ENCODE data around the gene GH1.

GH1 gene

GRCh38 chr17:63955232-63955631, 36.6 kb upstream of the GH1 start:
- Histone ChIP-seq H3K79me2 (ENCODE audit: control insufficient read depth, low read length) (no peaks in the 10 kb centered on the region), H3K9me3 (ENCODE audit: control insufficient read depth, insufficient read depth, low read length) (no peaks in the 10 kb centered on the region), H3K4me1 (ENCODE audit: control insufficient read depth, low read length) (peaks cover 19% of the 10 kb centered on the region), H3K27ac (ENCODE audit: low read depth, low read length) (no peak overlapping the region), H3K4me2 (ENCODE audit: low read length) (0 out of 2 replicates have a peak overlapping the region, but pooled peaks have one; percentile 74), H3K36me3 (ENCODE audit: control insufficient read depth, low read length) (no peaks in the 10 kb centered on the region), H3K9me2 (replicated peaks; ENCODE audit: control insufficient read depth, low read length) (no peaks in the 10 kb centered on the region), H4K20me1 (ENCODE audit: control insufficient read depth, insufficient read depth, low read depth, low read length) (no peaks in the 10 kb centered on the region), H3K4me3 (ENCODE audit: low read length) (no peak overlapping the region), H3F3A (ENCODE audit: control insufficient read depth, insufficient read depth) (peaks cover 5% of the 10 kb centered on the region; the same call in 1 of the 2 replicates), H3K27me3 (ENCODE audit: control insufficient read depth, low read length) (peaks cover 3% of the 10 kb centered on the region; the same call in 1 of the 2 replicates)
- TF ChIP-seq CTCF (IDR thresholded peaks at IDR 0.05; ENCODE audit: low read depth, low read length, poor library complexity, severe bottlenecking) = no peak
- TF ChIP-seq EZH2phosphoT487 (IDR thresholded peaks at IDR 0.05; ENCODE audit: borderline replicate concordance, low read length) = no peak

- no peaks in the 10 kb centered on the region for H3K9me2 ChIP-seq (replicated peaks; ENCODE audit: control insufficient read depth, low read length)
Measured at GRCh38 chr17:63954402-63955063, 35.9 kb upstream of the GH1 start.

GRCh38 chr17:63950940-63951907, 32.6 kb upstream of the GH1 start:
- Histone ChIP-seq H4K20me1 (ENCODE audit: control insufficient read depth, insufficient read depth, low read depth, low read length) (no peaks in the 10 kb centered on the region), H3K79me2 (ENCODE audit: control insufficient read depth, low read length) (no peaks in the 10 kb centered on the region), H3K27ac (ENCODE audit: low read depth, low read length) (no peak overlapping the region), H3K4me2 (ENCODE audit: low read length) (no peak overlapping the region), H3K4me3 (ENCODE audit: low read length) (no peak overlapping the region), H3F3A (ENCODE audit: control insufficient read depth, insufficient read depth) (peaks cover 5% of the 10 kb centered on the region; the same call in 1 of the 2 replicates), H3K36me3 (ENCODE audit: control insufficient read depth, low read length) (no peaks in the 10 kb centered on the region), H3K27me3 (ENCODE audit: control insufficient read depth, low read length) (peaks cover 3% of the 10 kb centered on the region; the same call in 1 of the 2 replicates), H3K9me3 (ENCODE audit: control insufficient read depth, insufficient read depth, low read length) (no peaks in the 10 kb centered on the region), H3K9me2 (replicated peaks; ENCODE audit: control insufficient read depth, low read length) (no peaks in the 10 kb centered on the region), H3K4me1 (ENCODE audit: control insufficient read depth, low read length) (peaks cover 29% of the 10 kb centered on the region)
- TF ChIP-seq CTCF (IDR thresholded peaks at IDR 0.05; ENCODE audit: low read depth, low read length, poor library complexity, severe bottlenecking) (peak; percentile 77), EZH2phosphoT487 (IDR thresholded peaks at IDR 0.05; ENCODE audit: borderline replicate concordance, low read length) (no peak)

More at GRCh38 chr17:63954402-63955063, 35.9 kb upstream of the GH1 start:
- H3K4me1 ChIP-seq (ENCODE audit: control insufficient read depth, low read length) = peaks cover 19% of the 10 kb centered on the region
- H3K36me3 ChIP-seq (ENCODE audit: control insufficient read depth, low read length) = no peaks in the 10 kb centered on the region
- no peaks in the 10 kb centered on the region for H3K9me3 ChIP-seq (ENCODE audit: control insufficient read depth, insufficient read depth, low read length)
- no peak for TF ChIP-seq EZH2phosphoT487 (IDR thresholded peaks at IDR 0.05; ENCODE audit: borderline replicate concordance, low read length)
- TF ChIP-seq CTCF (IDR thresholded peaks at IDR 0.05; ENCODE audit: low read depth, low read length, poor library complexity, severe bottlenecking) = peak; percentile 54
- H3K79me2 ChIP-seq (ENCODE audit: control insufficient read depth, low read length) = no peaks in the 10 kb centered on the region
- H3K27ac ChIP-seq (ENCODE audit: low read depth, low read length) = peak overlapping the region; percentile 35; the same call in 1 of the 2 replicates
- H3F3A ChIP-seq (ENCODE audit: control insufficient read depth, insufficient read depth) = peaks cover 5% of the 10 kb centered on the region; the same call in 1 of the 2 replicates
- peaks cover 3% of the 10 kb centered on the region; the same call in 1 of the 2 replicates for H3K27me3 ChIP-seq (ENCODE audit: control insufficient read depth, low read length)
- H3K4me3 ChIP-seq (ENCODE audit: low read length) = peak overlapping the region; percentile 49
- H3K4me2 ChIP-seq (ENCODE audit: low read length) = peak overlapping the region; percentile 74
- no peaks in the 10 kb centered on the region for H4K20me1 ChIP-seq (ENCODE audit: control insufficient read depth, insufficient read depth, low read depth, low read length)
